GM18868 (cell line): Measurements from ENCODE around the gene NUP37.
"Not testable (repeated sequence)": the region's sequence is repeated elsewhere in the genome, so short reads cannot be mapped to it uniquely, and the experiment has no call there.

Experiments used
- ATAC-seq: cut with Tn5 transposase; IDR thresholded peaks from one replicate; pipeline ENCODE4 v1.9.1; 2021; ENCODE audit warnings: mild to moderate bottlenecking, moderate library complexity; ENCODE audit not compliant: unreplicated experiment

The NUP37 gene

GRCh38 chr12:102095677-102096263, 24.1 kb downstream of the NUP37 start:
- ATAC-seq, result peak; percentile 74

DNA sequence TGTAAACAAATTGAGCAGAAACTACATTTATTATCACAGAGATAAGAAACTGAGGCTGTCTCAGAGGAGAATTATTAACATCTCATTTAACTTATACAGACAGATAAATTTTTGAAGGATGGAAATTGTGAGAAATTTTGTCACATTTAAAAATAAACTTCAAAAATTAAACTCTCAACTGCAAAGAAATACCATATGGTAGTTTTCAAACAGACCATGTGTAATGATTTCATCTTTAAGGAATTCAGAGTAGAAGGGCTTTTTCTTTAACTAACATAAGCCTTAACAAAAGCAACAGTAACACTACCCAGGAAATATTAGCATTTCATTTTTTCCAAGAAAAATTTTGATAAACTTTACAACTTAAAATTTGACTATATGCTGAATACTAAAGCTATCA, 26.6 kb downstream of the NUP37 start:
- ATAC-seq, result no peak

DNA sequence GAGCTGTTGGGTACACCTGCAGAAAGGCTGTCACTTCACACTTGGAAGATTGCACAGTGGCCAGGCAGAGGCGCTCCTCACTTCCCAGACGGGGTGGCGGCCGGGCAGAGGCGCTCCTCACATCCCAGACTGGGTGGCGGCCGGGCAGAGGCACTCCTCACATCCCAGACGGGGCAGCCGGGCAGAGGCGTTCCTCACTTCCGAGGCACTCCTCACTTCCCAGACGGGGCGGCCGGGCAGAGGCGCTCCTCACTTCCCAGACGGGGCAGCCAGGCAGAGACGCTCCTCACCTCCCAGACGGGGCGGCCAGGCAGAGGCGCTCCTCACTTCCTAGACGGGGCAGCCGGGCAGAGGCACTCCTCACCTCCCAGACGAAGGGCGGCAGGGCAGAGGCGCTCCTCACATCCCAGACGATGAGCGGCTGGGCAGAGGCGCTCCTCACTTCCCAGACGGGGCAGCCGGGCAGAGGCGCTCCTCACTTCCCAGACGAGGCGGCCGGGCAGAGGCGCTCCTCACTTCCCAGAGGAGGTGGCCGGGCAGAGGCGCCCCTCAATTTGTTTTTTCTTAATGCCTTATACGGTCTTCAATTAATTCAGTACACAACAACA, 30.6 kb downstream of the NUP37 start:
- ATAC-seq, result not testable (repeated sequence)

DNA sequence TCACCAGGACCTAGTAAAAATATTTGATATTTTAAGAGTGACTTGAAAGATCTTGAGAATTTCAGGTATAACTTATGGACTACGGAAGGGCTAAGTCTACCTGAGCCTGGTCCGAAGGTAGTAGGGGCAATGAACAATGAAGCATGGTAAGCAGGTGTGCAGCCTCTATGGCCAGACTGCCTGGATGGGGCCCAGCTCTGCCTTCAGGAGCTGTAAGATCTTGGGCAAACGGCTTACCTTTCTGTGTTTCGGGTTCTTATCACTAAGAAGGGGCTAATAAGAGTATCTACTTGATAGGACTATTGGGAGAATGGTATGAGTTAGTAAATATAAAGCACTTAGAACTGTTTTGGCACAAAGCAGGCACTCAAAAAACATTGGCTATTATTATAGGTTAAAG, 39.1 kb downstream of the NUP37 start:
- ATAC-seq, result no peak

DNA sequence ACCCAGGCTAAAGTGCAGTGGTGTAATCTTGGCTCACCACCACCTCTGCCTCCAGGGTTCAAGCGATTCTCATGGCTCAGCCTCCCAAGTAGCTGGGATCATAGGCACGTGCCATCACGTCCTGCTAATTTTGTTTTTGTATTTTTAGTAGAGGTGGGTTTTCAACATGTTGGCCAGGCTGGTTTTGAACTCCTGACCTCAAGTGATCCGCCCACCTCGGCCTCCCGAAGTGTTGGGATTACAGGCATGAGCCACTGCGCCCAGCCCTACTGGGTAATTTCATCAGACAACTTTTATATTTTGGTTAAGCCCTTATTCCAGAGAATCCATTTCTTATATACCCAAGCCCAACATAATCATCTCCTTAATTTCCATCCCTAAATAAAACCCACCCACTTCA, 47.8 kb downstream of the NUP37 start:
- ATAC-seq, result not testable (repeated sequence)

DNA sequence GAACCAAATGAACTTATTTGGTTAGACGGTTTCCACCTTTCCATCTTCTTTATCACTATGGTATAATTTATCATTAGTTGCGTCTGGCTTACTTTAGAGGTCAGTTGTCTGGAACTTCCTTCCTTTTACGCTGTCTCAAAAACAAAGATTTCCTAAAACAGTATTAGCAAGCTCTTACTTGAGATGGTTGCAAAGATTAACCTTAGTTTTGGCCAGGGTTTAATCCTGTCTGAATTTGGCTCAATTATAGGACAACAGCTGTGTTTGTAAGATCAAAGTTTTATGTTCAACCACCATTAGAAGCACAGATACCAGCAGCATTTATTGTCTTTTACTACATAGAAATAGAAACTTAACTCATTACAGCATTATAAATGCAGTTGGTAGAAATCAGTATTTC, 50.2 kb downstream of the NUP37 start:
- ATAC-seq, result no peak

- ATAC-seq, result no peak
Measured at GRCh38 chr12:102067574-102068258, 52.2 kb downstream of the NUP37 start.

- ATAC-seq, result no peak
Measured at GRCh38 chr12:102064476-102064875, 55.4 kb downstream of the NUP37 start.

DNA sequence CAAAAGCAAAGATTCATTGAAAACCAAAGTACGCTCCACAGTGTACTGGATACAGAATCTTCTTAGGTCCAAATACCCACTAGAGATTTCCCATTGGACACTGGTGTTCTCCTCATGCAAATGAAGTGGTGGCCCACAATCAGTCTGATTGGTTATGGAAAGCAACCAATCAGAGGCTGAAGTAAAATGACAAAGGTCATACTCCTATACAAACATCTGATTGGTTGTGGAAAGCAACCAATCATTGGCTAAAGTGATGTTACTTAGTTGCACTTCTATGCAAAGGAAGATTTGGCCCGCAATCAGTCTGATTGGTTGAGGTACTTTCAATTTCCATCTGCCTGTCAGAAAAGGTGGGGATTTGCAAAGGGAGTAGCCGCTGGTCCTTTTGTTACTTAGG, 56.8 kb downstream of the NUP37 start:
- no peak for ATAC-seq

- no peak for ATAC-seq
Measured at GRCh38 chr12:102062419-102062806, 57.5 kb downstream of the NUP37 start.

GRCh38 chr12:102061560-102062418, 58.1 kb downstream of the NUP37 start, which contains the start of gene WASHC3:
Gene WASHC3 (minus strand): TSS chr12:102061991. CDS start chr12:102061962, 29 bp downstream.
- ATAC-seq, result peak; percentile 91

DNA sequence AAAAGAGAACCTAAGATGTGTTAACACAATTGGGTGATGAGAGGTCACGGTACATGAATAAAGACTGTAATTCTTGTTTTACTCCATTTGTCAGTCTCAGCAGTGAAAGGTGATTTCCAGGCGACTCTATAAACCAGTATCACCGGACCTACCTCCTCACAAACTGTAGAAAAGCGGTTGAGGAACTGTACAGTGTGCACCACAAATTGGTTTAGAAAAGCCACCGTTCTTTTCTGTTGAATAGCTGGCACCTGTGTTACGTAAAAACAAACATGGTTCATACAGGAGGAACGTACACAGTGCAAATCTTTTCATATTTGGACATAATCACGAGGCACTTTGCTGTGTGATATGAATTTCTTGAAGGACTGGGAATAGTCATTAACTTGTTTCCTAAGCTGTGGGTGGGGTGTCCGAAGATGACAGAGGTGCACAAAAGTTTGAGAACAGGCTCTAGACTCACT, 58.8 kb downstream of the NUP37 start:
- ATAC-seq, result peak; percentile 49

- no peak for ATAC-seq
Measured at GRCh38 chr12:102059343-102059742, 60.6 kb downstream of the NUP37 start.

- no peak for ATAC-seq
Measured at GRCh38 chr12:102054345-102054744, 65.6 kb downstream of the NUP37 start.

GRCh38 chr12:102053062-102053349, 66.9 kb downstream of the NUP37 start:
- no peak for ATAC-seq

DNA sequence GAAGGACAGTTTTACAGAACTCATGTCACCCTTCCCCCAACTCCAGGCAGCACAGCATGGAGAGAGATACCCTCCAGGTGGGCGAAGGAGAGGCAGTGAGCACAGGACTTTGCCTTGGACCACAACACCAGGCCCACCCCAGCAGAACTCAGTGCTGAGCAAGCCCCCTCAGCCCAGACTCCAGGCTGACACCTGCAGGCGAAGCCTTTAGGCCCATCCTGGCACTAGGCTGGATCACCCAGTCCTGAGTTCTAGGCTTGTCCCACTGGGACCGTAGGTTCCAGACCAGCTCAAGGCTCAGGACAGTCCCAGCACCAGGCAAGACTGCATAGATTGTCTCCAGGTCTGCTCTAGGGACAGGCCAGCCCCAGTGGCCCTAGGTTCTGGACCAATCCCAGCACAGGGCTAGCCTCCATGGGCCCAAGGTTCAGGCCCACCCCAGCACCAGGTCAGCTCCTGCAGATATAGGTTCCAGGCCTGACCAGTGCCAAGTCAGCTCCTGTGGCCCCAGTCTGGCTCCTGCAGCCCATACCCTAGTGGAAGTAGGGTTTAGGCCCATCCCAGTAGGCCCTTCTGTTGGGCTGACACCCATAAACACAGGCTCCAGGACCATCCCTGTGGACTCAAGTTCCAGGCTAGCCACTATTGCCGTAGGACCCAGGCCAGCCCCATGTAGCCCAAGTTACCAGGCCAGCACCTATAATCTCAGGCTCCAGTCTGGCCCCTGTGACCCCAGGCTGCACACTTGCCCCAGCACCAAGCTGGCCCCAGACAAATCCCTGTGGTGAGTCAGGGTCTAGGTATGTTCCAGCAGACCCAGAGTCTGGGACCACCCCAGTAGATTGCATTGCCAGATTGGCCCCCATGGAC, 67.5 kb downstream of the NUP37 start:
- ATAC-seq, result peak; percentile 5

- peak; percentile 50 for ATAC-seq
Measured at GRCh38 chr12:102051431-102051965, 68.4 kb downstream of the NUP37 start.

DNA sequence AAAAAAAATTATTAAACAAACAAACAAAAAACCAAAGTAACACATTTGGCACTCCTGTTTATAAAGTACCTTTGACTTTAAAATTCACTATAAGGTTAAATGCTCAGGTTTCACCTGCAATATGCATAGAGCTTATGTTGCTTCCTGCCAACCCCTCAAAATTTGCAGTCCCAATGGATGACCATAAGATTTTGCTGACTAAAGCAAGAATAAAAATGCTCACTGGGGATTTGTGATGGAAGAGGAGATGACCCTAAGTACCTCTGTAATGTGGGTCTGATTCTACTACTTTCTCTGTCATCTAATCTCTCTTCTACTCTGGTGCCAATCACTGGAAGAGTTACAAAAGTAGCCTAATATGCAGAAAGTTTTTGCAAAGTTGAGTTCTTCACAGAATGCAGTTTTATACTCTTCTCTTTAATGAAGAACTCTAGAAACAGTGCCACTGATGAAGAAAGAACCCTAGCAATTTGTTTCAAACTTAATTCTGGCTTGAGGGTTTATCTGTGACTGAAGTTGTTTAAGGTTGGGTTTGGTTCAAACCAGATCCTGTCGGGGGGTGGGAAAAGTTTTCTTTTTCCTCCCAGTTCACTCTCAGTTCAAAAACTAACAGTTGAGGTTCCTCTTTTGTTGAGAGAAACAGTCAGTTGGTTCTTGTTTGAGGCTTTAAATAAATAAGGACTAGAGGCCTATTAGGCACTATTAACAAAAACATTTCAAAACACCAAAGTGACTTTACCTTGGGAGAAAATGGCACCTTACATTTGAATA, 69.1 kb downstream of the NUP37 start:
- peak; percentile 40 for ATAC-seq

DNA sequence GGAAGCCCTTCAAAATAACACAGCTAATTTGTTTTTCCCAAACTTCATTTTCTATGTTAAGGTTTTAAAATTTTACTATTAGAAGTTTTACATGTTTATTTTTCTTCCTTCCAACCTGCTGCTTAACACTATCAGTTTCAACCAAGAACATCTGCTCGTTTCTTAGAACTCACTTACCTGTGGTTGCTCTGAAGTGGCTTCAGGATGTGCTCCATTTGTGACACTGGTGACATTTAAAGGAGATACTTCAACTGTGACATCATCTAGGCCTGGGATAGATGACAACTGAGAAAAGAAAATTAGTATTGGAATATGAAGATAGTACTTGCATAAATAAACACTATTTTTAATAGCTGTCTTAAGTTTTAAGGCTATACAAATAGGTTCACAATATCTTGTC, 76.0 kb downstream of the NUP37 start:
- ATAC-seq, result peak; percentile 88
